ENCODE data around the gene ABCC1.

The ABCC1 gene

DNA sequence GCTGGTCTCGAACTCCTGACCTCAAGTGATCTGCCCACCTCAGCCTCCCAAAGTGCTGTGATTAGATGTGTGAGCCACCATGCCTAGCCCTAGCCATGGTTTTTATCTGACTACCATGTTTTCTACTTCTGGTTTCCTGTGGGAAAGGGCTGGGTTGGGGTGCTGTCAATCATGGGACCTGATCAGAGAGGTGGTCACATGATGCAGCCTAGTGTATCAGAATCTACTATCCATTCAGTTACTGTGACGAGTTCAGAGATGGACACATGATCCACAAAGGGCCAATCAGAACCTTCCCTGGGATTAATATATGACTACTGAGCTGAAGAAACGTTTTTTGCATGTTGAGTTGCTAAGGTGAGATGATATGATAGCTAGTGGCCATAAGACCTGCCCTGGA lies 214.8 kb downstream of the ABCC1 start:
- no peaks in the 10 kb centered on the region for H3K79me2 ChIP-seq (ENCODE audit: insufficient read depth, low read length)
- no peak overlapping the region for H2AFZ ChIP-seq (ENCODE audit: low read depth, low read length, severe bottlenecking)
- no peak for TF ChIP-seq EZH2phosphoT487 (conservative IDR thresholded peaks at IDR 0.05; ENCODE audit: low read length)
- TF ChIP-seq, protein P1, sequence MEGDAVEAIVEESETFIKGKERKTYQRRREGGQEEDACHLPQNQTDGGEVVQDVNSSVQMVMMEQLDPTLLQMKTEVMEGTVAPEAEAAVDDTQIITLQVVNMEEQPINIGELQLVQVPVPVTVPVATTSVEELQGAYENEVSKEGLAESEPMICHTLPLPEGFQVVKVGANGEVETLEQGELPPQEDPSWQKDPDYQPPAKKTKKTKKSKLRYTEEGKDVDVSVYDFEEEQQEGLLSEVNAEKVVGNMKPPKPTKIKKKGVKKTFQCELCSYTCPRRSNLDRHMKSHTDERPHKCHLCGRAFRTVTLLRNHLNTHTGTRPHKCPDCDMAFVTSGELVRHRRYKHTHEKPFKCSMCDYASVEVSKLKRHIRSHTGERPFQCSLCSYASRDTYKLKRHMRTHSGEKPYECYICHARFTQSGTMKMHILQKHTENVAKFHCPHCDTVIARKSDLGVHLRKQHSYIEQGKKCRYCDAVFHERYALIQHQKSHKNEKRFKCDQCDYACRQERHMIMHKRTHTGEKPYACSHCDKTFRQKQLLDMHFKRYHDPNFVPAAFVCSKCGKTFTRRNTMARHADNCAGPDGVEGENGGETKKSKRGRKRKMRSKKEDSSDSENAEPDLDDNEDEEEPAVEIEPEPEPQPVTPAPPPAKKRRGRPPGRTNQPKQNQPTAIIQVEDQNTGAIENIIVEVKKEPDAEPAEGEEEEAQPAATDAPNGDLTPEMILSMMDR (IDR thresholded peaks at IDR 0.05; ENCODE audit: insufficient read depth, low read length, poor library complexity, severe bottlenecking): no peak
- H3K9me2 ChIP-seq (replicated peaks; ENCODE audit: insufficient read depth, low read length): no peaks in the 10 kb centered on the region
- no peaks in the 10 kb centered on the region for H4K20me1 ChIP-seq (ENCODE audit: low read depth, low read length)
- no peak overlapping the region for H3K4me2 ChIP-seq (ENCODE audit: low read depth, low read length, poor library complexity, severe bottlenecking)
- no peaks in the 10 kb centered on the region for H3K9me3 ChIP-seq (ENCODE audit: insufficient read depth, low read length)
- no peak overlapping the region for H3K9ac ChIP-seq (ENCODE audit: low read length)
- no peaks in the 10 kb centered on the region for H3K36me3 ChIP-seq (ENCODE audit: low read length)
- no peaks in the 10 kb centered on the region for H3F3A ChIP-seq (ENCODE audit: insufficient read depth)
- no peak overlapping the region for H3K27ac ChIP-seq (ENCODE audit: low read depth, low read length)
- H3K4me3 ChIP-seq (ENCODE audit: insufficient read depth, low read length, poor library complexity, severe bottlenecking): no peak overlapping the region
- H3K27me3 ChIP-seq (ENCODE audit: low read length): no peaks in the 10 kb centered on the region

DNA sequence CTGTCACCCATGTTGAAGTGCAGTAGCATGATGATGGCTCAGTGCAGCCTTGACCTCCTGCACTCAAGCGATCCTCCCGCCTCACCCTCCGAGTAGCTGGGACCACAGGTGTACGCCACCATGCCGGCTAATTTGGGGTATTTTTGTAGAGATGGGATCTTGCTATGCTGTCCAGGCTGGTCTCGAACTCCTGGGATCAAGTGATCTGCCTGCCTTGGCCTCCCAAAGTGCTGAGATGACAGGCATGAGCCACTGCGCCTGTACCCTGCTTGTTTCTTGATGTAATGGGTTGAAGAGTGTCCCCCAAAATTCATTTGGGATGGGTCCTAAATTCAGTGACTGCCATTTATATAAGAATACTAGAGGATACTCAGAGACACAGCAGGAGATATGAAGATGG lies 216.7 kb downstream of the ABCC1 start:
- TF ChIP-seq, protein P1 (IDR thresholded peaks at IDR 0.05; ENCODE audit: insufficient read depth, low read length, poor library complexity, severe bottlenecking): no peak
- no peak for TF ChIP-seq EZH2phosphoT487 (conservative IDR thresholded peaks at IDR 0.05; ENCODE audit: low read length)
- no peaks in the 10 kb centered on the region for H3K9me2 ChIP-seq (replicated peaks; ENCODE audit: insufficient read depth, low read length)
- H2AFZ ChIP-seq (ENCODE audit: low read depth, low read length, severe bottlenecking): no peak overlapping the region
- H4K20me1 ChIP-seq (ENCODE audit: low read depth, low read length): no peaks in the 10 kb centered on the region
- no peak overlapping the region for H3K9ac ChIP-seq (ENCODE audit: low read length)
- no peaks in the 10 kb centered on the region for H3F3A ChIP-seq (ENCODE audit: insufficient read depth)
- no peaks in the 10 kb centered on the region for H3K27me3 ChIP-seq (ENCODE audit: low read length)
- no peaks in the 10 kb centered on the region for H3K9me3 ChIP-seq (ENCODE audit: insufficient read depth, low read length)
- no peaks in the 10 kb centered on the region for H3K36me3 ChIP-seq (ENCODE audit: low read length)
- H3K4me3 ChIP-seq (ENCODE audit: insufficient read depth, low read length, poor library complexity, severe bottlenecking): no peak overlapping the region
- no peaks in the 10 kb centered on the region for H3K79me2 ChIP-seq (ENCODE audit: insufficient read depth, low read length)
- H3K4me2 ChIP-seq (ENCODE audit: low read depth, low read length, poor library complexity, severe bottlenecking): no peak overlapping the region
- H3K27ac ChIP-seq (ENCODE audit: low read depth, low read length): no peak overlapping the region

DNA sequence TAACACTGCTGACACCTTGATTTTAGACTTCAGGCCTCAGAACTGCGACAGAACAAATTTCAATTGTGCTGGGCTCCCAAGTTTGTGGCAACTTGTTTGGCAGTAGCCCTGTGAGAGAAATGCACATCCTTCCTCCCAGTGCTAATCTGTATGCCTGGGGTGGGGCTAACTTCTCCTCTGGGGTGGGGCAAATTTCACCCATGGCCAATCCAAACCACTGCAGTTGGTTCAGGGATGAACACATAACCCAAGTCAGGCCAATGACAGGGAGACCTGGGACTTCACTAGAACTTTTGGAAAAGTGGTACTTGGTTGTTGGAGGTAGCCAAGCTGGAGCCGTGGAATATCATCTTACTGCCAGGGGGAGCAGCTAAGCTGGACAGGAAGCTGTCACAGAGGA lies 217.5 kb downstream of the ABCC1 start:
- H3K79me2 ChIP-seq (ENCODE audit: insufficient read depth, low read length): no peaks in the 10 kb centered on the region

More for the DNA sequence above, 217.5 kb downstream of the ABCC1 start:
- TF ChIP-seq EZH2phosphoT487 (conservative IDR thresholded peaks at IDR 0.05; ENCODE audit: low read length): no peak
- TF ChIP-seq, protein P1 (IDR thresholded peaks at IDR 0.05; ENCODE audit: insufficient read depth, low read length, poor library complexity, severe bottlenecking): no peak
- Histone ChIP-seq H3K4me2 (ENCODE audit: low read depth, low read length, poor library complexity, severe bottlenecking) (no peak overlapping the region), H3K36me3 (ENCODE audit: low read length) (no peaks in the 10 kb centered on the region), H3K9ac (ENCODE audit: low read length) (no peak overlapping the region), H3K4me3 (ENCODE audit: insufficient read depth, low read length, poor library complexity, severe bottlenecking) (no peak overlapping the region), H3K9me3 (ENCODE audit: insufficient read depth, low read length) (no peaks in the 10 kb centered on the region), H3K27ac (ENCODE audit: low read depth, low read length) (no peak overlapping the region), H3K9me2 (replicated peaks; ENCODE audit: insufficient read depth, low read length) (no peaks in the 10 kb centered on the region), H3K27me3 (ENCODE audit: low read length) (no peaks in the 10 kb centered on the region), H2AFZ (ENCODE audit: low read depth, low read length, severe bottlenecking) (no peak overlapping the region), H4K20me1 (ENCODE audit: low read depth, low read length) (no peaks in the 10 kb centered on the region), H3F3A (ENCODE audit: insufficient read depth) (no peaks in the 10 kb centered on the region)

All from SU-DHL-6 (cell line).